Loucy (cell line): ENCODE measurements around the gene COX18.

ENCODE experiments used
- CTCF ChIP-seq: fragments of 200-600 bp; sonication (generic); conservative IDR thresholded peaks from 2 replicates; pipeline ENCODE4 v1.5.1; 2014; ENCODE audit warnings: mild to moderate bottlenecking, antibody characterized with exemption, low read length
- EZH2phosphoT487 ChIP-seq: fragments of 200-600 bp; IDR thresholded peaks from 2 replicates; pipeline ENCODE4 v1.6.1; 2018; ENCODE audit warnings: antibody characterized with exemption, mild to moderate bottlenecking, moderate library complexity, borderline replicate concordance

GRCh38 chr4:73068491-73069337, 802 bp downstream of the COX18 start:
- TF ChIP-seq CTCF (0 out of 2 replicates have a peak, but pooled peaks have one; percentile 9), EZH2phosphoT487 (no peak)
